H1 (cell line): ENCODE results near the gene SNRPD3. TPM values are rescaled to one million over a fixed set of nuclear protein-coding genes. Genes with fewer than 3 reads are reported as not detected.

Experiments used
- CTCF ChIA-PET: fragments of 300-600 bp; sonication (Branson Sonifier 250); formaldehyde crosslinking; loops from one replicate; lab custom pipeline; 2021; ENCODE audit not compliant: partially characterized antibody; lab: Charles Lee
- POLR2A ChIA-PET: fragments of 300-600 bp; sonication (Branson Sonifier 250); formaldehyde crosslinking; loops from one replicate; lab custom pipeline; 2021; ENCODE audit warnings: inconsistent platforms; ENCODE audit not compliant: partially characterized antibody; lab: Charles Lee
- DNase-seq, 2 experiments: peaks; one replicate each; pipeline versions ENCODE4 v3.0.0 to v3.0.0-alpha.2; 2010 to 2022; ENCODE audit warnings: low spot score in 2 of 2, low read depth in 1 of 2, mixed read lengths in 1 of 2
- FAIRE-seq: peaks from 2 replicates; lab custom pipeline; 2011; peaks lifted over from hg19 to GRCh38; lab: Jason Lieb, UNC
- H2AFZ ChIP-seq: 2 replicates; pipeline ENCODE4 v1.8.1; 2012; ENCODE audit warnings: low read length, inconsistent platforms
- H2AK5ac ChIP-seq: 2 replicates; pipeline ENCODE4 v1.6.1; 2013; ENCODE audit warnings: low read depth, low read length
- H2BK120ac ChIP-seq: replicated peaks from 2 replicates; pipeline ENCODE3; 2013; ENCODE audit warnings: low read depth, low read length, inconsistent platforms
- H2BK12ac ChIP-seq: 2 replicates; pipeline ENCODE4 v1.6.1; 2013; ENCODE audit warnings: low read depth, low read length
- H2BK15ac ChIP-seq: 2 replicates; pipeline ENCODE4 v1.6.1; 2013; ENCODE audit warnings: low read length
- H2BK20ac ChIP-seq: 2 replicates; pipeline ENCODE4 v1.6.1; 2013; ENCODE audit warnings: low read length
- H2BK5ac ChIP-seq: 2 replicates; pipeline ENCODE4 v1.6.1; 2013; ENCODE audit warnings: low read depth, low read length
- H3K14ac ChIP-seq: 2 replicates; pipeline ENCODE4 v1.6.1; 2013; ENCODE audit warnings: inconsistent platforms; ENCODE audit not compliant: insufficient read length
- H3K18ac ChIP-seq: 2 replicates; pipeline ENCODE4 v1.6.1; 2013; ENCODE audit warnings: low read length; ENCODE audit errors: extremely low read depth
- H3K23ac ChIP-seq: 2 replicates; pipeline ENCODE4 v1.6.1; 2013; ENCODE audit warnings: inconsistent platforms; ENCODE audit not compliant: insufficient read length
- H3K23me2 ChIP-seq: 2 replicates; pipeline ENCODE4 v1.6.1; 2013; ENCODE audit warnings: low read depth, low read length
- H3K27ac ChIP-seq: 2 replicates; pipeline ENCODE4 v1.6.1; 2011; ENCODE audit warnings: low read depth, low read length, inconsistent platforms
- H3K27me3 ChIP-seq, 4 experiments: replicated peaks in 1 of 4; 1 replicate in 1 of 4; 2 replicates in 3 of 4; pipeline versions ENCODE4 v1.6.1 to v1.8.1; 2011 to 2013; ENCODE audit warnings: low read length in 3 of 4, mild to moderate bottlenecking in 3 of 4, inconsistent platforms in 2 of 4, mixed read lengths in 2 of 4, moderate library complexity in 1 of 4; ENCODE audit not compliant: control insufficient read depth in 3 of 4, insufficient read depth in 3 of 4; ENCODE audit errors: extremely low read depth in 1 of 4
- H3K36me3 ChIP-seq, 4 experiments: 2 replicates each; pipeline versions ENCODE4 v1.6.1 to v1.8.1; 2011 to 2013; ENCODE audit warnings: mild to moderate bottlenecking in 4 of 4, low read length in 3 of 4, moderate library complexity in 2 of 4, control low read depth in 1 of 4, inconsistent platforms in 1 of 4; ENCODE audit not compliant: insufficient read depth in 4 of 4, control insufficient read depth in 2 of 4
- H3K4ac ChIP-seq: replicated peaks from 2 replicates; pipeline ENCODE3; 2013; ENCODE audit warnings: low read length, low read depth, mixed read lengths, inconsistent platforms; ENCODE audit not compliant: insufficient read length
- H3K4me1 ChIP-seq, 4 experiments: replicated peaks in 1 of 4; 1 replicate in 1 of 4; 2 replicates in 3 of 4; pipeline versions ENCODE4 v1.6.1 to v1.8.1; 2011 to 2013; ENCODE audit warnings: low read length in 3 of 4, inconsistent platforms in 2 of 4, mixed read lengths in 1 of 4; ENCODE audit not compliant: insufficient read depth in 4 of 4, control insufficient read depth in 3 of 4
- H3K4me2 ChIP-seq, 2 experiments: 2 replicates each; pipeline versions ENCODE4 v1.6.1 to v1.8.1; 2011 to 2013; ENCODE audit warnings: low read depth in 2 of 2, low read length in 2 of 2, control low read depth in 1 of 2, inconsistent platforms in 1 of 2, mild to moderate bottlenecking in 1 of 2; ENCODE audit not compliant: insufficient read depth in 1 of 2
- H3K4me3 ChIP-seq, 4 experiments: fragments of 200-600, 300-600 bp in 1 of 4; sonication (generic), shearing (Covaris generic), sonication (Bioruptor Twin) in 1 of 4; 2 replicates each; pipeline versions ENCODE4 v1.5.1 to v1.8.1; 2011 to 2016; ENCODE audit warnings: low read length in 4 of 4, low read depth in 3 of 4, control low read depth in 2 of 4, inconsistent platforms in 2 of 4, mild to moderate bottlenecking in 2 of 4, mixed read lengths in 1 of 4, moderate library complexity in 1 of 4; ENCODE audit not compliant: insufficient read depth in 2 of 4; ENCODE audit errors: extremely low read depth in 1 of 4
- H3K56ac ChIP-seq: replicated peaks from 2 replicates; pipeline ENCODE3; 2013; ENCODE audit warnings: low read depth, mild to moderate bottlenecking, mixed read lengths, low read length, inconsistent platforms; ENCODE audit not compliant: insufficient read length
- H3K79me1 ChIP-seq: 2 replicates; pipeline ENCODE4 v1.6.1; 2013; ENCODE audit warnings: low read depth, low read length, control low read depth
- H3K79me2 ChIP-seq, 2 experiments: 2 replicates each; pipeline versions ENCODE4 v1.6.1 to v1.8.1; 2012 to 2013; ENCODE audit warnings: low read length in 2 of 2, mild to moderate bottlenecking in 2 of 2, inconsistent platforms in 1 of 2; ENCODE audit not compliant: insufficient read depth in 2 of 2, control insufficient read depth in 1 of 2
- H3K9ac ChIP-seq, 4 experiments: replicated peaks in 1 of 4; 1 replicate in 1 of 4; 2 replicates in 3 of 4; pipeline versions ENCODE4 v1.6.1 to v1.8.1; 2011 to 2013; ENCODE audit warnings: low read depth in 3 of 4, low read length in 3 of 4, control low read depth in 2 of 4, mild to moderate bottlenecking in 2 of 4, moderate library complexity in 2 of 4, inconsistent platforms in 1 of 4; ENCODE audit errors: extremely low read depth in 1 of 4
- H3K9me3 ChIP-seq, 2 experiments: 2 replicates each; pipeline versions ENCODE4 v1.6.1 to v1.8.1; 2012 to 2013; ENCODE audit warnings: mild to moderate bottlenecking in 2 of 2, moderate library complexity in 2 of 2, control low read depth in 1 of 2, inconsistent platforms in 1 of 2, low read depth in 1 of 2, low read length in 1 of 2, mixed read lengths in 1 of 2; ENCODE audit not compliant: insufficient read depth in 2 of 2
- H4K20me1 ChIP-seq, 2 experiments: replicated peaks in 1 of 2; 2 replicates each; pipeline versions ENCODE3 to v1.8.1; 2011 to 2013; ENCODE audit warnings: inconsistent platforms in 2 of 2, low read length in 2 of 2, mild to moderate bottlenecking in 1 of 2; ENCODE audit not compliant: insufficient read depth in 2 of 2, control insufficient read depth in 1 of 2
- H4K5ac ChIP-seq: 2 replicates; pipeline ENCODE4 v1.6.1; 2013; ENCODE audit warnings: low read length, low read depth, mixed read lengths, inconsistent platforms; ENCODE audit not compliant: insufficient read length
- H4K8ac ChIP-seq: 2 replicates; pipeline ENCODE4 v1.8.0; 2013; ENCODE audit warnings: mild to moderate bottlenecking, moderate library complexity, low read length, inconsistent platforms; ENCODE audit not compliant: insufficient read depth; ENCODE audit errors: extremely low read depth
- H4K91ac ChIP-seq: replicated peaks from 2 replicates; pipeline ENCODE3; 2013; ENCODE audit warnings: low read length, mixed read lengths, inconsistent platforms; ENCODE audit not compliant: insufficient read length
- ATF3 ChIP-seq: IDR thresholded peaks from 2 replicates; pipeline ENCODE4 v1.6.1; 2011; ENCODE audit warnings: low read depth, mild to moderate bottlenecking, low read length; ENCODE audit not compliant: insufficient read depth
- EZH2 ChIP-seq: fragments of 200-600 bp; sonication (generic); IDR thresholded peaks from 2 replicates; pipeline ENCODE4 v1.7.1; 2012; ENCODE audit warnings: low read depth, mild to moderate bottlenecking, moderate library complexity, low read length, inconsistent platforms; ENCODE audit not compliant: severe bottlenecking
- KDM5A ChIP-seq: fragments of 200-600 bp; IDR thresholded peaks from 2 replicates; pipeline ENCODE4 v1.7.1; 2012; ENCODE audit warnings: mild to moderate bottlenecking, low read length, inconsistent platforms, mixed read lengths
- WGBS, 2 experiments: shearing (Covaris generic) in 1 of 2; methylation state at CpG; one replicate each; pipeline versions ENCODE4 v1.1.6 to v1.1.7; 2013 to 2015; ENCODE audit warnings: low lambda C conversion rate in 2 of 2, mixed read lengths in 2 of 2, inconsistent platforms in 1 of 2, low coverage in 1 of 2, missing lambda C conversion rate in 1 of 2; ENCODE audit not compliant: insufficient replicate concordance in 2 of 2, insufficient coverage in 1 of 2, insufficient read length in 1 of 2; ENCODE audit errors: extremely low coverage in 1 of 2, missing lambda C conversion rate in 1 of 2; 5-methylcytosine and 5-hydroxymethylcytosine counted together
- polyA plus RNA-seq, 7 experiments: library from polyadenylated mRNA; depleted of rRNA in 3 of 7; stranded (reverse) in 5 of 7; unstranded in 2 of 7; fragments of >200 nt in 5 of 7; fragments of 200-250 nt in 2 of 7; gene quantifications; 1 replicate in 5 of 7; 2 replicates in 1 of 7; 4 replicates in 1 of 7; pipeline versions ENCODE4 v1.2.1 to v1.2.3, GENCODE V29; 2011 to 2013; ENCODE audit warnings: missing spikeins in 2 of 7, mixed read lengths in 2 of 7
- total RNA-seq: library from RNA; stranded (reverse); fragmentation: NEBNext Ultra II Directional; extraction: Animal tissue kit (Norgen Biotek cat#: 25700); gene quantifications from 2 replicates; pipeline ENCODE4 v1.2.1, GENCODE V29; 2021

The SNRPD3 gene
- total and polyA plus RNA-seq, 2 of the 8 experiments (the other 6 are each of a cell fraction or from before 2014, with no cell fraction given), result 200 to 455 TPM

- Histone ChIP-seq H4K5ac (no peak overlapping the region), H2BK20ac (no peak overlapping the region), H2BK5ac (no peak overlapping the region), H3K36me3 (peaks cover 14 to 39% (median 23%) of the 10 kb centered on the region in 4 experiments), H2BK12ac (no peak overlapping the region), H3K79me1 (no peaks in the 10 kb centered on the region), H3K27me3 (no peaks in the 10 kb centered on the region; a peak in 1 of 7 replicates), H2AFZ (no peak overlapping the region), H2BK120ac (no peak overlapping the region), H3K4ac (no peak overlapping the region), H3K4me3 (no peak overlapping the region), H3K4me2 (no peak overlapping the region), H4K91ac (no peak overlapping the region), H3K9me3 (no peaks in the 10 kb centered on the region), H4K8ac (no peak overlapping the region), H3K18ac (no peak overlapping the region), H3K23me2 (no peaks in the 10 kb centered on the region), H3K79me2 (no peaks in the 10 kb centered on the region), H3K4me1 (no peaks in the 10 kb centered on the region)
- 87% methylated on average over 2 of the region's 2 CpGs; no CpG with 5 or more reads in 1 of the 2 experiments for WGBS, 2 experiments
- POLR2A ChIA-PET, result interaction anchor here (0.5 to 1.9 kb wide), 4 partner anchors 10 to 135 kb away, joined by 3 to 13 read pairs (median 3); partner anchors contain the start of genes GUCD1, LRRC75B and SNRPD3
- CTCF ChIA-PET, result interaction anchor here (1.2 to 2.2 kb wide), 5 partner anchors 9 to 119 kb away, joined by 3 to 11 read pairs (median 5); no protein-coding TSS in a partner anchor
- FAIRE-seq (no peak), DNase-seq (no peak)
- TF ChIP-seq ATF3 (no peak), EZH2 (no peak), KDM5A (no peak)
- TF ChIP-seq, all 59 proteins: peak for 0
- no peak overlapping the region for H3K27ac ChIP-seq
- H2BK15ac ChIP-seq, result no peak overlapping the region
- no peak overlapping the region for H2AK5ac ChIP-seq
- no peak overlapping the region for H3K14ac ChIP-seq
- H3K56ac ChIP-seq, result no peak overlapping the region
- no peak overlapping the region for H3K23ac ChIP-seq
- H3K9ac ChIP-seq, result no peak overlapping the region
- H4K20me1 ChIP-seq, result peaks cover 0 to 8% of the 10 kb centered on the region in 2 experiments
Measured at GRCh38 chr22:24540470-24540869, 15.3 kb upstream of the SNRPD3 start.
